ENCODE results near the gene LSM4. TPM values are rescaled to one million over a fixed set of nuclear protein-coding genes. Genes with fewer than 3 reads are reported as not detected.
A peak's percentile ranks its signal among the peaks of the same experiment; 100 is the strongest.

LSM4 gene
- total and polyA plus RNA-seq, 2 of the 13 experiments (the other 11 are each of a cell fraction or from before 2014, with no cell fraction given) = 65.8 to 166 TPM

DNA sequence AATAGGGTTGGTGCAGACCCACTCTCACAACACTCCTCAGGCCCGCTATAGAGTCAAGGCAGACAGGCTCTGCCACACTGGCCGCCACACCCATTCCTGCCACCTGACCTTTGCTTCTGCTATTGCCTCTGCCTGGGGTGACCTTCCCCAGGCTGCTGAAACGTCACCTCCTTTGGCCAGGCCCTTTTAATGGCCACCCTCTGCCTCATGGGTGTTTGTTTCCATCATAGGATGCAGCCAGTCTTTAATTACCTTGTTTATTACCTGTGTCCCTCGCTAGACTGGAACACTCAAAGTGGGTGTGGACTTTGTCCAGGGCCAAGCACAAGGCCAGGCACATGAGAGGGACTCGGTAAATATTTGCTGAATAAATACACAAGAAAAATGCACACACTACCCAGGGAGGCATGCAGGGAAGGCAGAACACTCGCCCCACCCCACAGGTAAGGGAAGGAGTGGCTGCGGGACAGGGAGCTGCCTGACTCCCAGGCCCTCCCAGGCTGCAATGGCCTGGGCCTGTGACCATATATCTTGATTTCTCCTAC is 3.2 kb downstream of the LSM4 start (continued):
- TF ChIP-seq, protein P1, sequence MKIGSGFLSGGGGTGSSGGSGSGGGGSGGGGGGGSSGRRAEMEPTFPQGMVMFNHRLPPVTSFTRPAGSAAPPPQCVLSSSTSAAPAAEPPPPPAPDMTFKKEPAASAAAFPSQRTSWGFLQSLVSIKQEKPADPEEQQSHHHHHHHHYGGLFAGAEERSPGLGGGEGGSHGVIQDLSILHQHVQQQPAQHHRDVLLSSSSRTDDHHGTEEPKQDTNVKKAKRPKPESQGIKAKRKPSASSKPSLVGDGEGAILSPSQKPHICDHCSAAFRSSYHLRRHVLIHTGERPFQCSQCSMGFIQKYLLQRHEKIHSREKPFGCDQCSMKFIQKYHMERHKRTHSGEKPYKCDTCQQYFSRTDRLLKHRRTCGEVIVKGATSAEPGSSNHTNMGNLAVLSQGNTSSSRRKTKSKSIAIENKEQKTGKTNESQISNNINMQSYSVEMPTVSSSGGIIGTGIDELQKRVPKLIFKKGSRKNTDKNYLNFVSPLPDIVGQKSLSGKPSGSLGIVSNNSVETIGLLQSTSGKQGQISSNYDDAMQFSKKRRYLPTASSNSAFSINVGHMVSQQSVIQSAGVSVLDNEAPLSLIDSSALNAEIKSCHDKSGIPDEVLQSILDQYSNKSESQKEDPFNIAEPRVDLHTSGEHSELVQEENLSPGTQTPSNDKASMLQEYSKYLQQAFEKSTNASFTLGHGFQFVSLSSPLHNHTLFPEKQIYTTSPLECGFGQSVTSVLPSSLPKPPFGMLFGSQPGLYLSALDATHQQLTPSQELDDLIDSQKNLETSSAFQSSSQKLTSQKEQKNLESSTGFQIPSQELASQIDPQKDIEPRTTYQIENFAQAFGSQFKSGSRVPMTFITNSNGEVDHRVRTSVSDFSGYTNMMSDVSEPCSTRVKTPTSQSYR (CRISPR knock-in tag; IDR thresholded peaks at IDR 0.05; ENCODE audit: borderline replicate concordance) = peak; percentile 52; the same call in 1 of the 2 replicates
- TF ChIP-seq GTF3A (CRISPR knock-in tag; conservative IDR thresholded peaks at IDR 0.05) (0 out of 2 replicates have a peak, but pooled peaks have one; percentile 54), GABPB1 (CRISPR knock-in tag; IDR thresholded peaks at IDR 0.05) (peak; percentile 26; the same call in 1 of the 2 replicates), SMC3 (IDR thresholded peaks at IDR 0.05; ENCODE audit: low read length) (no peak), RARA (CRISPR knock-in tag; IDR thresholded peaks at IDR 0.05) (peak; percentile 91), NFE2L2 (IDR thresholded peaks at IDR 0.05; ENCODE audit: low read length) (no peak), ZNF670 (CRISPR knock-in tag; IDR thresholded peaks at IDR 0.05; ENCODE audit: borderline replicate concordance) (no peak), ZNF816 (CRISPR knock-in tag; IDR thresholded peaks at IDR 0.05; ENCODE audit: borderline replicate concordance) (no peak), ZNF383 (CRISPR knock-in tag; IDR thresholded peaks at IDR 0.05; ENCODE audit: borderline replicate concordance) (peak; percentile 73; the same call in 1 of the 2 replicates), ZNF34 (CRISPR knock-in tag; IDR thresholded peaks at IDR 0.05; ENCODE audit: borderline replicate concordance) (no peak; the same call in 1 of the 2 replicates), CBX5 (CRISPR knock-in tag; IDR thresholded peaks at IDR 0.05; ENCODE audit: borderline replicate concordance) (no peak), MAF1 (CRISPR knock-in tag; IDR thresholded peaks at IDR 0.05; ENCODE audit: borderline replicate concordance) (no peak), ZSCAN25 (CRISPR knock-in tag; IDR thresholded peaks at IDR 0.05) (peak; percentile 63; the same call in 1 of the 2 replicates), IRF2 (CRISPR knock-in tag; IDR thresholded peaks at IDR 0.05) (peak; percentile 86; the same call in 1 of the 2 replicates), NAIF1 (CRISPR knock-in tag; IDR thresholded peaks at IDR 0.05; ENCODE audit: borderline replicate concordance) (0 out of 2 replicates have a peak, but pooled peaks have one; percentile 33), YEATS2 (CRISPR knock-in tag; IDR thresholded peaks at IDR 0.05; ENCODE audit: borderline replicate concordance) (peak; percentile 50; the same call in 1 of the 2 replicates), STAT5B (CRISPR knock-in tag; IDR thresholded peaks at IDR 0.05) (no peak)
- TF ChIP-seq, protein P2, sequence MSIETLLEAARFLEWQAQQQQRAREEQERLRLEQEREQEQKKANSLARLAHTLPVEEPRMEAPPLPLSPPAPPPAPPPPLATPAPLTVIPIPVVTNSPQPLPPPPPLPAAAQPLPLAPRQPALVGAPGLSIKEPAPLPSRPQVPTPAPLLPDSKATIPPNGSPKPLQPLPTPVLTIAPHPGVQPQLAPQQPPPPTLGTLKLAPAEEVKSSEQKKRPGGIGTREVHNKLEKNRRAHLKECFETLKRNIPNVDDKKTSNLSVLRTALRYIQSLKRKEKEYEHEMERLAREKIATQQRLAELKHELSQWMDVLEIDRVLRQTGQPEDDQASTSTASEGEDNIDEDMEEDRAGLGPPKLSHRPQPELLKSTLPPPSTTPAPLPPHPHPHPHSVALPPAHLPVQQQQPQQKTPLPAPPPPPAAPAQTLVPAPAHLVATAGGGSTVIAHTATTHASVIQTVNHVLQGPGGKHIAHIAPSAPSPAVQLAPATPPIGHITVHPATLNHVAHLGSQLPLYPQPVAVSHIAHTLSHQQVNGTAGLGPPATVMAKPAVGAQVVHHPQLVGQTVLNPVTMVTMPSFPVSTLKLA (IDR thresholded peaks at IDR 0.05) = 0 out of 2 replicates have a peak, but pooled peaks have one; percentile 2
- TF ChIP-seq, protein P3, sequence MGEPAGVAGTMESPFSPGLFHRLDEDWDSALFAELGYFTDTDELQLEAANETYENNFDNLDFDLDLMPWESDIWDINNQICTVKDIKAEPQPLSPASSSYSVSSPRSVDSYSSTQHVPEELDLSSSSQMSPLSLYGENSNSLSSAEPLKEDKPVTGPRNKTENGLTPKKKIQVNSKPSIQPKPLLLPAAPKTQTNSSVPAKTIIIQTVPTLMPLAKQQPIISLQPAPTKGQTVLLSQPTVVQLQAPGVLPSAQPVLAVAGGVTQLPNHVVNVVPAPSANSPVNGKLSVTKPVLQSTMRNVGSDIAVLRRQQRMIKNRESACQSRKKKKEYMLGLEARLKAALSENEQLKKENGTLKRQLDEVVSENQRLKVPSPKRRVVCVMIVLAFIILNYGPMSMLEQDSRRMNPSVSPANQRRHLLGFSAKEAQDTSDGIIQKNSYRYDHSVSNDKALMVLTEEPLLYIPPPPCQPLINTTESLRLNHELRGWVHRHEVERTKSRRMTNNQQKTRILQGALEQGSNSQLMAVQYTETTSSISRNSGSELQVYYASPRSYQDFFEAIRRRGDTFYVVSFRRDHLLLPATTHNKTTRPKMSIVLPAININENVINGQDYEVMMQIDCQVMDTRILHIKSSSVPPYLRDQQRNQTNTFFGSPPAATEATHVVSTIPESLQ (CRISPR knock-in tag; conservative IDR thresholded peaks at IDR 0.05) = no peak
- TF ChIP-seq, protein P4, sequence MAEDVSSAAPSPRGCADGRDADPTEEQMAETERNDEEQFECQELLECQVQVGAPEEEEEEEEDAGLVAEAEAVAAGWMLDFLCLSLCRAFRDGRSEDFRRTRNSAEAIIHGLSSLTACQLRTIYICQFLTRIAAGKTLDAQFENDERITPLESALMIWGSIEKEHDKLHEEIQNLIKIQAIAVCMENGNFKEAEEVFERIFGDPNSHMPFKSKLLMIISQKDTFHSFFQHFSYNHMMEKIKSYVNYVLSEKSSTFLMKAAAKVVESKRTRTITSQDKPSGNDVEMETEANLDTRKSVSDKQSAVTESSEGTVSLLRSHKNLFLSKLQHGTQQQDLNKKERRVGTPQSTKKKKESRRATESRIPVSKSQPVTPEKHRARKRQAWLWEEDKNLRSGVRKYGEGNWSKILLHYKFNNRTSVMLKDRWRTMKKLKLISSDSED (CRISPR knock-in tag; IDR thresholded peaks at IDR 0.05) = no peak
- TF ChIP-seq, protein P5, sequence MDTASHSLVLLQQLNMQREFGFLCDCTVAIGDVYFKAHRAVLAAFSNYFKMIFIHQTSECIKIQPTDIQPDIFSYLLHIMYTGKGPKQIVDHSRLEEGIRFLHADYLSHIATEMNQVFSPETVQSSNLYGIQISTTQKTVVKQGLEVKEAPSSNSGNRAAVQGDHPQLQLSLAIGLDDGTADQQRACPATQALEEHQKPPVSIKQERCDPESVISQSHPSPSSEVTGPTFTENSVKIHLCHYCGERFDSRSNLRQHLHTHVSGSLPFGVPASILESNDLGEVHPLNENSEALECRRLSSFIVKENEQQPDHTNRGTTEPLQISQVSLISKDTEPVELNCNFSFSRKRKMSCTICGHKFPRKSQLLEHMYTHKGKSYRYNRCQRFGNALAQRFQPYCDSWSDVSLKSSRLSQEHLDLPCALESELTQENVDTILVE (CRISPR knock-in tag; IDR thresholded peaks at IDR 0.05) = peak; percentile 87
